ENCODE results near the gene GRB10.

Gene GRB10

GRCh38 chr7:50824882-50825281 is 42.2 kb upstream of the GRB10 start:
- TF ChIP-seq CTCF (IDR thresholded peaks at IDR 0.05; ENCODE audit: low read depth, low read length, missing control alignments), result no peak
- H3K4me3 ChIP-seq (ENCODE audit: low read depth, low read length), result no peak overlapping the region
- no peak for DNase-seq (ENCODE audit: low read depth)

- DNase-seq (ENCODE audit: low read depth), result no peak
- TF ChIP-seq CTCF (IDR thresholded peaks at IDR 0.05; ENCODE audit: low read depth, low read length, missing control alignments), result no peak
- no peak overlapping the region for H3K4me3 ChIP-seq (ENCODE audit: low read depth, low read length)
These were observed 40.0 kb upstream of the GRB10 start for GRCh38 chr7:50822706-50823105.

GRCh38 chr7:50822110-50822509 is 39.4 kb upstream of the GRB10 start:
- no peak for TF ChIP-seq CTCF (IDR thresholded peaks at IDR 0.05; ENCODE audit: low read depth, low read length, missing control alignments)
- no peak for DNase-seq (ENCODE audit: low read depth)
- H3K4me3 ChIP-seq (ENCODE audit: low read depth, low read length), result no peak overlapping the region

GRCh38 chr7:50821457-50822008 is 38.8 kb upstream of the GRB10 start:
- TF ChIP-seq CTCF (IDR thresholded peaks at IDR 0.05; ENCODE audit: low read depth, low read length, missing control alignments), result no peak
- DNase-seq (ENCODE audit: low read depth), result no peak
- no peak overlapping the region for H3K4me3 ChIP-seq (ENCODE audit: low read depth, low read length)

- DNase-seq (ENCODE audit: low read depth), result no peak
- TF ChIP-seq CTCF (IDR thresholded peaks at IDR 0.05; ENCODE audit: low read depth, low read length, missing control alignments), result no peak
- no peak overlapping the region for H3K4me3 ChIP-seq (ENCODE audit: low read depth, low read length)
These were observed 35.6 kb upstream of the GRB10 start for GRCh38 chr7:50818324-50818723.

- TF ChIP-seq CTCF (IDR thresholded peaks at IDR 0.05; ENCODE audit: low read depth, low read length, missing control alignments), result no peak
- H3K4me3 ChIP-seq (ENCODE audit: low read depth, low read length), result no peak overlapping the region
- DNase-seq (ENCODE audit: low read depth), result no peak
These were observed 34.9 kb upstream of the GRB10 start for GRCh38 chr7:50817561-50817960.

- no peak for DNase-seq (ENCODE audit: low read depth)
- no peak overlapping the region for H3K4me3 ChIP-seq (ENCODE audit: low read depth, low read length)
- TF ChIP-seq CTCF (IDR thresholded peaks at IDR 0.05; ENCODE audit: low read depth, low read length, missing control alignments), result no peak
These were observed 32.4 kb upstream of the GRB10 start for GRCh38 chr7:50815138-50815537.

Measured in GM12864 (cell line).